ENCODE data around the gene PHF12.

GRCh38 chr17:28975646-28976045 is 24.3 kb upstream of the PHF12 start:
- TF ChIP-seq YY1 (IDR thresholded peaks at IDR 0.05; ENCODE audit: insufficient read depth, insufficient read length) (no peak), ZNF274 (IDR thresholded peaks at IDR 0.05; ENCODE audit: low read depth, low read length) (no peak)
